ENCODE data around the gene RYR2. TPM values are rescaled to one million over a fixed set of nuclear protein-coding genes. Genes with fewer than 3 reads are reported as not detected.
"Not testable (repeated sequence)": the region's sequence is repeated elsewhere in the genome, so short reads cannot be mapped to it uniquely, and the experiment has no call there.

RYR2 gene
- polyA plus RNA-seq, 3 donors from 2014 or later, result 0.12 to 0.18 TPM; not detected in 1

DNA sequence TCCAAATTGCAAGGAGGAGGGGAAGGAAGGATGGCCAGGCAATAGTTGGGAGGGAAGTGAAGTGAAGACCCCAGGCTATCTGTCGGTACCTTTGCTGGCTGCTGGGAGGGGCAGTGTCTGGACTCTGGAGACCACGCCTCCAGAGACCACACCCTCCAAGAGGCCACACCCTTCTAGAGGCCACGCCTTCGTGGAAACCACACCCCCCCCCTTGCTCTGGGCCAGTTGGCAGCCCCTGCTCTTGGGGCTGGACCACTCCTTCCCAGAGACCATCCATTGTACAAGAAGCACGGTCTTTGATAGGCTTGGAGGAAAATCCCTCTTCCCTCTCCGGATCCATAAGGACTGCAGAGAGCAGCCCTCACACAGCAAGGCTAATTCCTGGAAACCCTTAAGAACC lies 73.1 kb downstream of the RYR2 start:
- H3K36me3 Mint-ChIP-seq, result no peaks in the 10 kb centered on the region
- no peak for DNase-seq
- H3K9me3 Mint-ChIP-seq, result peaks cover 0 to 7% (median 0%) of the 10 kb centered on the region in 6 donors
- H3K27me3 Mint-ChIP-seq (ENCODE audit: low read depth in 3 of 3), result peaks cover 0 to 2% (median 0%) of the 10 kb centered on the region in 3 donors
- H3K4me3 Mint-ChIP-seq, result no peak overlapping the region
- no peaks in the 10 kb centered on the region for H3K4me1 Mint-ChIP-seq
- no peak overlapping the region for H3K27ac Mint-ChIP-seq

DNA sequence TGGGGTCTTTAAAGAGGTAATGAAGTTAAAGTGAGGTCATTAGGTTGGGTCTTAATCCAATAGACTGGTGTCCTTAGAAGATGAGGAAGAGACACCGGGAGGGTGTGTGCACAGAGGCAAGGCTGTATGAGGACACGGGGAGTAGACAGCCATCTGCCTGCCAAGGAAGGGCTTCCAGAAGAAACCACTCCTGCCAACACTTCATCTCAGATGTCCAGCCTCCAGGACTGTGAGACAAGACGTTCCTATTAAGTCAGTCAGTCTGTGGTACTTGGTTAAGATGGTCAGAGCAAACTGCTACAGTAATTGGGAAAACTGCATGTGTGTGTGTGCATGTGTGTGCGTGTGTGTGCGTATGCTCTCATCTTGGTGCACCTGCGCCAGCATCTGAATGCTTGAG lies 77.1 kb downstream of the RYR2 start:
- Mint-ChIP-seq H3K4me1 (no peaks in the 10 kb centered on the region), H3K27me3 (ENCODE audit: low read depth in 3 of 3) (peaks cover 0 to 2% (median 0%) of the 10 kb centered on the region in 3 donors), H3K4me3 (no peak overlapping the region), H3K27ac (no peak overlapping the region), H3K9me3 (peaks cover 0 to 4% (median 0%) of the 10 kb centered on the region in 6 donors), H3K36me3 (no peaks in the 10 kb centered on the region)
- no peak for DNase-seq

DNA sequence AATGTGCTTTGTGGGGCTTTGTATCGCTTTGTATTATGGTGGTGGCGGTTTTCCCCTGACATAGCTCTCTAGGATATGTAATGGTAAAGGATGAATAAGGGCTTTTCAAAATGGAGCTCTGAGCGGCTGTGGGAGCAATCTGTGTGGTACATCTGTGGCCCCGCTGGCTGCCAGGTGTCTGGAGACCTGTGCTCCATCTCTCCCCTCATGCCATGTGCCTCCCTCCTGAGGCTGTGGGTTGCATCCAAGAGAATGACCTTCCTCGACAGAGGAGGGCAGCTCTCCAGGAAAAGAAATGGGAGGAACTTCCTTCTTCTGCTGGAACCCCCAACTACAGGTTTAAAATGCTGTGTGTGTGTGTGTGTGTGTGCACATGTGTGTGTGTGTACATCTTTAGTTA lies 78.7 kb downstream of the RYR2 start:
- DNase-seq, result no peak
- peaks cover 0 to 2% (median 0%) of the 10 kb centered on the region in 3 donors for H3K27me3 Mint-ChIP-seq (ENCODE audit: low read depth in 3 of 3)
- H3K27ac Mint-ChIP-seq, result no peak overlapping the region
- peaks cover 0 to 4% (median 0%) of the 10 kb centered on the region in 6 donors for H3K9me3 Mint-ChIP-seq
- no peak overlapping the region for H3K4me3 Mint-ChIP-seq
- H3K36me3 Mint-ChIP-seq, result no peaks in the 10 kb centered on the region
- H3K4me1 Mint-ChIP-seq, result no peaks in the 10 kb centered on the region

DNA sequence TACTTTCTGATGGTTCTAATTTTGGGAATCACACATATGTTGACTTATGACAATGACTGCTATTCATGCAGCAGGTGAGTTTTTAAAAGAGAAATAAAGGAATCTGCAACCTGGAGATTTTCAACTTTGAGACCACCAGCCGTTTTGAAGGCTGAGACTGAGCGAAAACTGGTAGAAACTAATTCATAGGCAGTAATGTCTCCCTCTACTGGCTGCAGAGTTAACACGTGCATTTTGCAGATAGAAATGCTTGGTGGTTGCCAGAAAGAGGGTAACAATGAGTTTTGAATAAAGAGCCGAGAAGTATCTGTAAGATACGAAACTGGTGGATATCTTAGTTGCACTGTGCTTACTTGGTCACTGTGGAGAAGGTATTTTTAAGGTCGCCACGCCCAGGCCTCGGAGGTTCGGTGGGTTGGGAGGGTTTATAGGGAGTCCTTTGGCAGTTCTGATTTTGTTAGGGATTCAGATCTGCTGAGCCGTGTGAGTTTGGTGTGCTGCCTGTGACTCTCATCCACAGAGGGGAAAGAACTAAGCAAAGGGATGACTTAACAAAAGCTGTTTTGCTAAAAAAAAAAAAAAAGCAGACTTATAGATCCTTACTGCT lies 83.0 kb downstream of the RYR2 start:
- Mint-ChIP-seq H3K9me3 (peaks cover 0 to 10% (median 2%) of the 10 kb centered on the region in 6 donors), H3K27ac (no peak overlapping the region), H3K27me3 (ENCODE audit: low read depth in 3 of 3) (peaks cover 0 to 6% (median 2%) of the 10 kb centered on the region in 3 donors), H3K4me1 (no peaks in the 10 kb centered on the region), H3K4me3 (no peak overlapping the region), H3K36me3 (no peaks in the 10 kb centered on the region)
- no peak for DNase-seq

DNA sequence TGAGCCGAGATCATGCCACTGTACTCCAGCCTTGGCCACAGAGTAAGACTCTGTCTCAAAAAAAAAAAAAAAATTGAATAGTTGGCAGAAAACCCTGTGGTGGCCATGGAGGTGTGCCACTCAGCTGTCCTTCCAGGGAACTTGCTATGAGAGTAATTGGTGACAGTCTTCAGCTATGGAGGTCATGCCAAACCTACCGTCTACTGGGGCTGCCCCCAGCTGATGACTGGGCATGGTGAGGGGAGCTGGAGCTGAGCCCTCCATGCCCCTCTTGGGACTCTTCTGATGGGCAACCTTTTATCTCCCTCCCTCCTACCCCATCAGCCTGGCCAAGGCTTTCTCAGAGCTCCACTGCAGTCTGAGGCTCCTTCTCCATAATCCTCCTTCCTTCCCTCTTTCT lies 84.2 kb downstream of the RYR2 start:
- H3K36me3 Mint-ChIP-seq, result no peaks in the 10 kb centered on the region
- peaks cover 0 to 14% (median 2%) of the 10 kb centered on the region in 6 donors for H3K9me3 Mint-ChIP-seq
- no peaks in the 10 kb centered on the region for H3K4me1 Mint-ChIP-seq
- DNase-seq, result no peak
- no peak overlapping the region for H3K27ac Mint-ChIP-seq
- H3K27me3 Mint-ChIP-seq (ENCODE audit: low read depth in 3 of 3), result peaks cover 0 to 6% (median 4%) of the 10 kb centered on the region in 3 donors
- no peak overlapping the region for H3K4me3 Mint-ChIP-seq

DNA sequence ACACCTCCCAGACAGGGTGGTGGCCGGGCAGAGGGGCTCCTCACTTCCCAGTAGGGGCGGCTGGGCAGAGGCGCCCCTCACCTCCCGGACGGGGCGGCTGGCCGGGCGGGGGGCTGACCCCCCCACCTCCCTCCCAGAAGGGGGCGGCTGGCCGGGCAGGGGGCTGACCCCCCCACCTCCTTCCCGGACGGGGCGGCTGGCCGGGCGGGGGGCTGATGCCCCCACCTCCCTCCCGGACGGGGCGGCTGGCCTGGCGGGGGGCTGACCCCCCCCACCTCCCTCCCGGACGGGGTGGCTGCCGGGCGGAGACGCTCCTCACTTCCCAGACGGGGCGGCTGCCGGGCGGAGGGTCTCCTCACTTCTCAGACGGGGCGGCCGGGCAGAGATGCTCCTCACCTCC lies 85.3 kb downstream of the RYR2 start:
- not testable (repeated sequence) for H3K36me3 Mint-ChIP-seq; H3K4me1 Mint-ChIP-seq; H3K27me3 Mint-ChIP-seq (ENCODE audit: low read depth in 3 of 3); DNase-seq; H3K27ac Mint-ChIP-seq; H3K4me3 Mint-ChIP-seq
- H3K9me3 Mint-ChIP-seq, result peaks cover 0 to 20% (median 6%) of the 10 kb centered on the region in 6 donors

DNA sequence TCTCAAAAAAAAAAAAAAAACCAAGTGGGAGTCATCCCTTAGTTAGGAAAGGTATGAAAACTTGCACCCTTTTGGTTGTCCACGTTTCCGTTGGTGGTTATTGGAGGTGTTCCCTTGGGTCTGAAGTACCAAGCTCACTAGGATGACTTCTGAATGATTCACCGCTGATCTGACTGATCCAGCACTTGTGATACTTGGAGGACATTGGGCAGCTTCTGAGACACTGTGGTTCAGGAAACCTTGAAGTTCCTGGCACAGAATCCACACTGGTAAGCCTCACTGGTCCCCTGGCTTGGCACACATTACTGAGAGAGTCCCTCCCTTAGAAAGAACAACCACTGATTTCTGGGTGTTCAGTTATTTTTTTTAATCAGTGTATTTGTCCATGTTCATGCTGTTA lies 91.9 kb downstream of the RYR2 start:
- no peak overlapping the region for H3K4me3 Mint-ChIP-seq
- H3K9me3 Mint-ChIP-seq, result peaks cover 7 to 29% (median 12%) of the 10 kb centered on the region in 6 donors
- H3K36me3 Mint-ChIP-seq, result no peaks in the 10 kb centered on the region
- H3K27me3 Mint-ChIP-seq (ENCODE audit: low read depth in 3 of 3), result peaks cover 0 to 4% (median 1%) of the 10 kb centered on the region in 3 donors
- H3K27ac Mint-ChIP-seq, result no peak overlapping the region
- DNase-seq, result no peak
- no peaks in the 10 kb centered on the region for H3K4me1 Mint-ChIP-seq

DNA sequence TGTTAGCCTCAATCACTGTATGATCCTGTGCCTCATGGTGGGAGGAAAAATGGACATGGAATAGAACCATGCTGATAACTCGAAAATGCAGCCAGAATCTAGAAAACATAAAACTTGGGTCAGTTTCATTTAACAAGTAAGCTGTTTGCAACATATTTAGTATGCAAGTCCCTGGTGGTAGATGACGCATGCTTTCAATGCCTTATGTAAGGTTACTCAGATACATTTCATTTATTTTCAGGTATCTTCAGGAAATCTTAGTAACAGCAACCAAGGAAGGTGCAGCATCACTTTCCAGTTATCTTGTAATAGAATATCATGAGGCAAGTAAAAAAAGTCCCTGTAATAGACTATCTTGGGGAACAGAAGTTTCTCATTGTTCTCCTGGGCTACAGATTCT lies 92.9 kb downstream of the RYR2 start:
- H3K9me3 Mint-ChIP-seq, result peaks cover 6 to 20% (median 12%) of the 10 kb centered on the region in 6 donors

DNA sequence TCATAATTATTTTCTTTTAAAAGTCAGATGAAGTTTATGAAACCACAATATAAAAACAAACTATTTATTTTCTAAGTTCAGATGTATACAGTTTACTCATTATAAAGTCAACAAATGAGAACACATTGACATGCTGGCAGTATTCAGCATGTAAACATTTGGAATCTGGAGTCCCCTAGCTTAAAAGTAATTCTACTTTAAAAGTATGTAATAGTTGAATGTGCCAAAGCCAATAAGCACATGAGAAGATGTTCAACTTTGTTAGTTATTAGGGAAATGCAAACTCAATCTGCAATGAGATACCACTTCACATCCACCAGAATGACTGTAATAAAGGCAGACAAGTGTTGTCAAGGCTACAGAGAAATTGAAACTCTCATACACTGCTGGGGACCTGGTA lies 96.6 kb downstream of the RYR2 start:
- Mint-ChIP-seq H3K9me3 (peaks cover 0 to 2% (median 0%) of the 10 kb centered on the region in 6 donors), H3K36me3 (no peaks in the 10 kb centered on the region), H3K4me3 (no peak overlapping the region), H3K4me1 (no peaks in the 10 kb centered on the region), H3K27ac (no peak overlapping the region), H3K27me3 (ENCODE audit: low read depth in 3 of 3) (peaks cover 0 to 2% (median 0%) of the 10 kb centered on the region in 3 donors)
- DNase-seq, result no peak

More for the DNA sequence above, 92.9 kb downstream of the RYR2 start:
- H3K4me1 Mint-ChIP-seq, result no peaks in the 10 kb centered on the region
- H3K4me3 Mint-ChIP-seq, result no peak overlapping the region
- no peaks in the 10 kb centered on the region for H3K36me3 Mint-ChIP-seq
- H3K27ac Mint-ChIP-seq, result no peak overlapping the region
- peaks cover 0 to 2% (median 2%) of the 10 kb centered on the region in 3 donors for H3K27me3 Mint-ChIP-seq (ENCODE audit: low read depth in 3 of 3)
- no peak for DNase-seq

DNA sequence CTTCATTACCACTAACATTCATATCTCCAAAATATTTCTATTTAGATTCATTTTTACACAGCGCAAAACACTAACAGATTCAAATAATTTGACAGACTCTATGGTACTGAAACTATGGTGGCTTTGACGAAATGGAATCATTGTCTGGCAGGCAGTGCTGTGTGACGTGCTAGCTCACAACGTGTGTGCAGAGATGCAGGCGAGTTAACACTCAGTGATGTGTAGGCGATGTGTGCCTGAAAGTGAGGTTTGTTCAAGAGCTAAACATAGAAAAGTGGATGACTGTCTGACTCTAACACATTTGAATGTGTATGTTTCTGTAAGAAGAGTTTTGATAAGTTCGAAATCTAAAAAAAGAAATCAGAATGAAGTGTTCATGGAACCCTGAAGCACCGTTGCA lies 97.7 kb downstream of the RYR2 start:
- peaks cover 0 to 2% (median 0%) of the 10 kb centered on the region in 6 donors for H3K9me3 Mint-ChIP-seq
- peaks cover 0 to 2% (median 0%) of the 10 kb centered on the region in 3 donors for H3K27me3 Mint-ChIP-seq (ENCODE audit: low read depth in 3 of 3)
- DNase-seq, result no peak
- no peak overlapping the region for H3K27ac Mint-ChIP-seq
- H3K4me3 Mint-ChIP-seq, result no peak overlapping the region
- H3K4me1 Mint-ChIP-seq, result no peaks in the 10 kb centered on the region
- no peaks in the 10 kb centered on the region for H3K36me3 Mint-ChIP-seq

DNA sequence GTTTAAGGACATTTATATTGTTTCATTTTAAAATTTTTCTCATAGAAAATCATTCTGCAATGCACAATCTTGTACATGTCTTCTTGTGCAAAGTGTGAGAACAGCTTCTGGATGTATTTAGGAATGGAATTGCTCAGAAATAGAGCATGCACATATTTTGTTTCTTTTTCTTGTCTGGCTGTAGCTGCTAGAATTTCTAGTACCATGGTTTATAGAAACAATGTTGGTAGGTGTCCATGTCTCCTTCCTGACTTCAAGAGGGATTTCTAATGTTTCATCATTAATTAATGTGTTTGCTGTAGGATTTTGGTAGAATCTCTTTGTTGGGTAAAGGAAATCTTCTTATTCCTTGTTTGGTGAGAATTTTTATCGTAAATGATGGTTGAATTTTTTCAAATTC lies 99.0 kb downstream of the RYR2 start:
- Mint-ChIP-seq H3K4me1 (no peaks in the 10 kb centered on the region), H3K4me3 (no peak overlapping the region), H3K27me3 (ENCODE audit: low read depth in 3 of 3) (peaks cover 0 to 2% (median 0%) of the 10 kb centered on the region in 3 donors), H3K27ac (no peak overlapping the region), H3K9me3 (peaks cover 0 to 2% (median 0%) of the 10 kb centered on the region in 6 donors), H3K36me3 (no peaks in the 10 kb centered on the region)
- no peak for DNase-seq

DNA sequence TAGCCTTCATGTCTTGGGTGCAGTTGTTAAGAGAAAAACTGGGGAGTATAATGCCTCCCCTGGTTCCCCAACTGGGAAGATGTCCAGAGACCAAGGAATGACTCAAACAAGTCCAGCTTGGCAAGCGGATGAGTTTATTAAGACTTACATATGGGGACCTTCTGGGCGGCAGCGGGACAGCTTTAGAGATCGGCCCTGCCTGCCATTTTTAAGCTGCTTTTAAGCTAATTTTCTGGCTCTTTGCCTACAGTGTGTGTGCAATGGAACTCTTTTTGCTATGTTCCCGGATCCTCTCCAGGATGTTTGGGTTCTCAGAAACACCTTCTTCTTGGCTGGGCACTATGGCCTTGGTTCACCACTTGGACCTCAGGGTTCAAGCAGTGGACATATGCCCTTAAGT lies 99.5 kb downstream of the RYR2 start:
- Mint-ChIP-seq H3K27me3 (ENCODE audit: low read depth in 3 of 3) (peaks cover 0 to 2% (median 0%) of the 10 kb centered on the region in 3 donors), H3K9me3 (peaks cover 0 to 2% (median 0%) of the 10 kb centered on the region in 6 donors), H3K4me3 (no peak overlapping the region), H3K4me1 (no peaks in the 10 kb centered on the region), H3K27ac (no peak overlapping the region), H3K36me3 (no peaks in the 10 kb centered on the region)
- DNase-seq, result no peak

DNA sequence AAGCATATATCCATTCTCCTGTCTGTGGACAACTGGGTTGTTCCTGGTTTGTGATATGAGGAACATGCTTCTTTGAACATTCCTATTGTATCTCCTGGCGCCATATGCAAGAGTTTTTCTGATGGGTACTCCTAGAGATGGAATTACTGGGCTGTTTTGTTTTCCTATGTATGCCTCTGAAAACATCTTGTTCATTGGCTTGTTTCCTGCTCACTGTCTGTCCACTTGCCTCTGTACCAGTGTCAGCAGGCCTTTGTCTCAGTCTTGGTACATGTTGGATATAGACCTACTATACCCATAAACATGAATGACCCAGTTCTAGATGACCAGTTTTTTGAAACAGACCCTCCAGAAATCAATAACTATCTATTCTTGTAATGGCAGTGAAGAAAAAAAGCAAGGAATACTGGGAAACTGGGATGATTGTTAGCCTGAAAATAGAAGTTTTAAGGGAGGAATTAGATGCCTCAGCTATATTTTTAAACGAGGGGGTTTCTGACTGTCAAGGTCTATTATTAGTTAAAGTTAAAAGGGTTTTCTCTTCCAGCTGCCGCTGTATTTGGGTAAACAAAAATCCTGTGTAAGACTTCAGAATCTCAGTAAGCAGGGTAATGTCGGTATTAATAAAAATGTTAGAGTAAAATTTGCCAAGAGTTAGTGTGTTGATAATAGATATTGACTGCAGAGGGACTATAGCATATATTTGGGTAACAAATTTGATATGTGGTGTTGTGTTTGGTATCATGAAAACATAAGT lies 103.6 kb downstream of the RYR2 start:
- no peak overlapping the region for H3K4me3 Mint-ChIP-seq
- DNase-seq, result no peak
- H3K36me3 Mint-ChIP-seq, result no peaks in the 10 kb centered on the region
- H3K9me3 Mint-ChIP-seq, result peaks cover 0 to 4% (median 0%) of the 10 kb centered on the region in 6 donors
- peaks cover 0 to 5% (median 0%) of the 10 kb centered on the region in 3 donors for H3K27me3 Mint-ChIP-seq (ENCODE audit: low read depth in 3 of 3)
- H3K27ac Mint-ChIP-seq, result no peak overlapping the region
- H3K4me1 Mint-ChIP-seq, result no peaks in the 10 kb centered on the region

DNA sequence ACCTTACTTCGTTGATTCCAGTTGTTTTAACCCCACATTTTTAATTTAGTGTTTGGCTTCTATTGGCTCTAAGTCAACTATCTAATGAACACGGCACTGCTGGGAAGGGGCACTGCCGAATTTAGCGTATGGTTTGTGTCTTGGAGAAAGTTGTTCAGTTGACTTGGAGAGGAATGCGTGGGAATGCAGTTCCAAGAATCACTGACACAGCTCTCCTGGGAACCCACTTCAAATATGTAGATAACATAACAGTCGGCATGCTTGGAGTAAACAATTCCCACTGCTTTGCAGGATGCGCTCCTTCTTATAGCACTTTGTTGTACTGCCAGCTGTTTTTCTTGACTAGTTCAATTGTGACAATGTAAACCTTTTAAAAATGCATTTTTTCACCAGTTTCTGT lies 104.3 kb downstream of the RYR2 start:
- peaks cover 0 to 4% (median 0%) of the 10 kb centered on the region in 6 donors for H3K9me3 Mint-ChIP-seq
- no peaks in the 10 kb centered on the region for H3K4me1 Mint-ChIP-seq
- no peaks in the 10 kb centered on the region for H3K36me3 Mint-ChIP-seq
- H3K27me3 Mint-ChIP-seq (ENCODE audit: low read depth in 3 of 3), result peaks cover 0 to 5% (median 0%) of the 10 kb centered on the region in 3 donors
- no peak overlapping the region for H3K27ac Mint-ChIP-seq
- no peak for DNase-seq
- no peak overlapping the region for H3K4me3 Mint-ChIP-seq

Data from immature natural killer cell (primary cell).